ENCODE results near the gene NLRC5.
"Not testable (repeated sequence)": the region's sequence is repeated elsewhere in the genome, so short reads cannot be mapped to it uniquely, and the experiment has no call there.

Gene NLRC5

GRCh38 chr16:56983211-56983751, 6.1 kb upstream of the NLRC5 start:
- DNase-seq: no peak

GRCh38 chr16:56984639-56985038, 4.7 kb upstream of the NLRC5 start:
- DNase-seq: no peak

GRCh38 chr16:56985288-56985961, 3.9 kb upstream of the NLRC5 start:
- DNase-seq: no peak

GRCh38 chr16:56985962-56986360, 3.4 kb upstream of the NLRC5 start:
- DNase-seq: no peak

- DNase-seq: no peak
These were observed 3.0 kb upstream of the NLRC5 start for GRCh38 chr16:56986361-56986760.

- not testable (repeated sequence) for DNase-seq
These were observed 2.4 kb upstream of the NLRC5 start for GRCh38 chr16:56986908-56987307.

- DNase-seq: no peak
These were observed 1.7 kb upstream of the NLRC5 start for GRCh38 chr16:56987692-56988091.

GRCh38 chr16:56988161-56988947, 1.0 kb upstream of the NLRC5 start:
- DNase-seq: no peak

- no peak for DNase-seq
These were observed 631 bp downstream of the NLRC5 start for GRCh38 chr16:56989988-56990387.

- no peak for DNase-seq
These were observed 1.3 kb downstream of the NLRC5 start for GRCh38 chr16:56990407-56991286.

- not testable (repeated sequence) for DNase-seq
These were observed 3.1 kb downstream of the NLRC5 start for GRCh38 chr16:56992431-56992830.

- DNase-seq: no peak
These were observed 3.8 kb downstream of the NLRC5 start for GRCh38 chr16:56993204-56993603.

GRCh38 chr16:56994311-56994710, 5.0 kb downstream of the NLRC5 start:
- no peak for DNase-seq

- DNase-seq: no peak
These were observed 5.9 kb downstream of the NLRC5 start for GRCh38 chr16:56995136-56995805.

GRCh38 chr16:56997264-56997663, 7.9 kb downstream of the NLRC5 start:
- DNase-seq: no peak

GRCh38 chr16:56997931-56998330, 8.6 kb downstream of the NLRC5 start:
- no peak for DNase-seq

GRCh38 chr16:56998352-56998751, 9.0 kb downstream of the NLRC5 start:
- DNase-seq: no peak

GRCh38 chr16:56998861-56999260, 9.5 kb downstream of the NLRC5 start:
- no peak for DNase-seq

- DNase-seq: no peak
These were observed 10.3 kb downstream of the NLRC5 start for GRCh38 chr16:56999409-57000270.

- no peak for DNase-seq
These were observed 11.1 kb downstream of the NLRC5 start for GRCh38 chr16:57000271-57001025.
